Mesenteric fat pad (tissue), 1 donor: ENCODE results near the gene FAM117B. TPM values are rescaled to one million over a fixed set of nuclear protein-coding genes. Genes with fewer than 3 reads are reported as not detected.
"Not testable (repeated sequence)": the region's sequence is repeated elsewhere in the genome, so short reads cannot be mapped to it uniquely, and the experiment has no call there.

Experiments used
- DNase-seq: peaks from one replicate; pipeline ENCODE4 v3.0.0-alpha.2; 2020; ENCODE audit warnings: low spot score
- total RNA-seq: library from RNA; stranded (reverse); fragmentation: NEBNext Ultra II Directional; extraction: Animal tissue kit (Norgen Biotek cat#: 25700); gene quantifications from one replicate; pipeline ENCODE4 v1.2.1, GENCODE V29; 2021
- donor health status: DM: yes; HTN: yes; CAD: no.

Gene FAM117B
- total RNA-seq, 1 donor from 2014 or later = 3.3 TPM

DNA sequence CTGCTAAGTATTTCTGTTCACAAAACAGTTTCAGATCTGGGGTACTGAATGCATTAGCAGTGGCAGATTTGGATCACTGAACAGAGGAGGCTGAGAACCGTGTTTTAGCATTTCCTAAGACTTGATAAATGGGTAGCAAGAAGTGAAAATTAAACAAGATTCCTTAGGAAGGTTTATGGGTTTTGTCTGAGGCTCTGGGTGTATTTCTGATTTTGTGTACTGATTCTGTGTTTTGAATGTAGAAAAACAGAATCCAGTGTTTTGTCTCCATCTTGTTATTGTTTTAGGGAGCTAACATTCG lies 1.4 kb downstream of the FAM117B start:
- DNase-seq = no peak

GRCh38 chr2:202638721-202639120 lies 4.0 kb downstream of the FAM117B start:
- DNase-seq = no peak

- DNase-seq = no peak
These were observed 4.5 kb downstream of the FAM117B start for GRCh38 chr2:202639231-202639630.

DNA sequence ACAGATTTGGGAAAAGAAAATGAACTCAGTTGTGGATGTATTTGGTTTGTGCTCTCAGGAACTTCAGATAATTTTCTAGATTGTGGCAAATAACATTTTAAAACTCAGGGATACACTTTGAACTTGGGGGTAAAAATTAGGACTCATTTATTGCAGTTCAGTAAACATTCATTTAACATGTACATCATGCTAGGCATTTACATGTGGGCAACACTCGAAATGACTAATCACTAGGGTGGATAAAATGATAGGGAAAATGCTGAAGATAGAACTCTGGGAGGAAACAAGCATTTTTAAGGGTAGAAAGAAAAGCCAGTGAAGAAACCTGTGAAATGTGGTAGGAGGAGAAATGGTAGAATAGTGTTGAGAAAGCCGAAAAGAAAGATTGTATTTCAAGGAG lies 7.8 kb downstream of the FAM117B start:
- no peak for DNase-seq

GRCh38 chr2:202643012-202643858 lies 8.5 kb downstream of the FAM117B start:
- no peak for DNase-seq

DNA sequence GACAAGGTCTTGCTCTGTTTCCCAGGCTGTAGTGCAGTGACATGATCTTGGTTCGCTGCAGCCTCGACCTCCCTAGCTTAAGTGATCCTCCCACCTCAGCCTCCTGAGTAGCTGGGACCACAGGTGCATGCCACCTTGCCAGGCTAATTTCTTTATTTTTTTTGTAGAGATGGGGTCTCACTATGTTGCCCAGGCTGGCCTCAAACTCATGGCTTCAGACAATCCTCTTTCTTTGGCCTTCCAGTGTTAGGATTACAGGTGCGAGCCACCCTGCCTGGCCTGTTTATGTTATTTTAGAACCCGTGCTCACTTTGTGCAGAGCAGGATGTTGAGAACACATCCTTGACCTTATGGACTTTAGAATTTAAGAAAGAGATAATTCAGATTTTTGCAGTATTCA lies 17.4 kb downstream of the FAM117B start:
- DNase-seq = no peak

DNA sequence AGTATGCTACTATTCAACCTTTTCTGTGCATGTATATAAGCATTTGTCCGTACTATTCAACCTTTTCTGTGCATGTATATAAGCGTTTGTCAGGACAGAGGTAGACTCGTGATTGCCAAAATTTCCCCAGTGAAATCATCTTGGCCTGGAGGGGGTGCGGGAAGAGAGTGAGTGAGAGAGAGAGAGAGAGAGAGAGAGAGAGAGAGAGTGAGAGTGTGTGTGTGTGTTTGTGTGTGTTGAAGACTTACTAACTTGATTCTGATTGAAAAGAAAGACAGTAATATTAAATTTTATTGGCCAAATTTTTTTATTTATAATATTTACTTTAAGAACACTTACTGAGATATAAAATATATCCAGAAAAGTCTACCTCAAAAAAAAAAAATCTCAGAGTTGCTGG lies 19.1 kb downstream of the FAM117B start:
- DNase-seq = no peak

DNA sequence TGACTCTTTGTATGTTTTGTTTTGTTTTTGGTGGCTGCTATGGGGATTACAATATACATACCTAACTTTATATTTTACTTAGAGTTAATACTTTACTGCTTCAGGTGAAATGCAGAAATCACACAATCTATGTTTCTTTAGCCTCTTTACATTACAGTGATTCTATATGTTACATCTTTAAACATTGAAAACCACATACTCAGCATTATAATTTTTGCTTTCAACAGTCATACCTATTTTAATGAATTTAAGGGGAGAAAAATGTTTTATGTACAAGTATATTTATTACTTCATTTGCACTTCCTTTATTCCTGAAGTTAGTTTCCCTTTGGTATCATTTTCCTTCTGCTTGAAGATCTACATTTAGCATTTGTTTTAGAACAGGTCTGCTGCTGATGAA lies 23.1 kb downstream of the FAM117B start:
- no peak for DNase-seq

GRCh38 chr2:202660796-202661195 lies 26.0 kb downstream of the FAM117B start:
- no peak for DNase-seq

DNA sequence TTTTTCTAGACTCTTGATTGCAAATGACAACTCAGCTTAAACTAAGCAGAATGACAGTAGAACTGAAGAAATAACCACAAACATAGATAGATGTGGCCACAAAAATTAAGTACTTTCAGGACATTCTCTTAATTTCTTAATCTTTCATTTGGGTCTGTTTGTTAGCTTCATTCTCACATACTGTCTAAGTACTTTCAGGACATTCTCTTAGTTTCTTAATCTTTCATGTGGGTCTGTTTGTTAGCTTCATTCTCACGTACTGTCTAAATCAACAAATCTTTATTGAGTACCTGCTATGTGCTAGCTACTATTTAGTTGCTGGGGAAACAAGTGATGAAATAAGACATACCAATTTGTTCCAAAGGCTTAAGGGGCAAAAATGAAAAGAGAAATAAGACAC lies 35.1 kb downstream of the FAM117B start:
- no peak for DNase-seq

DNA sequence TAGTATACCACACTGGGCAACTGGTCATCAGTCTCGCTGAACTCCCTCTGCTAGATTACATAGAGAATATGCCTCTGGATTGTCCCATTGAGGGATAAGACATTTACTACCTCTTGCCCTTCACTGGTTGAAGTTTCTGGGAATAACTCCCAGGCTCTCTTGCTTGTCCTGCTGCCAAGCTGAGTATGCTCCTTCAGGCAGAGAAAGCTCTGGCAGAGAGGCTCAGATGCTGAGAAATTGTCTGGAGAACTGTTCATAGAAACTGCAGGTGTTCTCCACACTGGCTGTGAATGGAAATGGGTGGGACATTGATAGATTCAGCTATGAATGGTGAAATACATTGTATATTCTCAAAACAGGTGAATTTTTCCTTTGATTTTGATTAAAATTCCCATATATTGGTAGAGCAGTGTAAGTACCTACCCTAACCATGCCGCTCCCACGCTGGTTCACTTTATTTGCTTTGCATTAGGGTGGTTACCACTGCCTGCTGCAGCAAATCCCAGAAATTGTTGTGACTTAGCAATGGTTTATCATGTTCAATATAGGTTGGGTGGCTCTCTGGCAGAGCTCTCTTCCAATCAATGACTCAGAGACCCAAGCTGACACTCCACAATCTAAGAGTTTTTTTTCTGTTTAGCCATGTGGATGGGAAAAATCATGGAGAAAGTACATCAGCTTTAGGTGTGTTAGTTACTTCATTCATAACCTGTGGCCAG lies 36.7 kb downstream of the FAM117B start:
- no peak for DNase-seq

GRCh38 chr2:202675097-202675496 lies 40.3 kb downstream of the FAM117B start:
- DNase-seq = not testable (repeated sequence)

- no peak for DNase-seq
These were observed 45.2 kb downstream of the FAM117B start for GRCh38 chr2:202679980-202680379.

DNA sequence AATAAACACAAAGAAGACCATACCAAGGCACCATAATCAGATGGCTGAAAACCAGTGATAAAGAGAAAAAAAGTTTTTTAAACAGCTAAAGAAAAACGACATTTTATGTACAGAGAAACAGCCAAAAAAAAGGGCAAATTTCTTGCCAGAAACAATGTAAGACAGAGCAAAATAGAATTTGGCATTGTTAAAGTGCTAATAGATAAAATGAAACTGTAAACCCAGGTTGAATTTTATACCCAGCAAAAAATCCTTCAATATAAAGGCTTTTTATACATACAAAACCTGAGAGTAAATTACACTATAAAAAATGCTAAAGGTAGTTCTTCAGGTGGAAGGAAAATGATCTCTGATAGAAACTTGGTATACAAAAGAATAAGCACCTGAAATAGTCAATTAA lies 45.7 kb downstream of the FAM117B start:
- DNase-seq = no peak

- DNase-seq = no peak
These were observed 47.0 kb downstream of the FAM117B start for GRCh38 chr2:202681688-202682205.

DNA sequence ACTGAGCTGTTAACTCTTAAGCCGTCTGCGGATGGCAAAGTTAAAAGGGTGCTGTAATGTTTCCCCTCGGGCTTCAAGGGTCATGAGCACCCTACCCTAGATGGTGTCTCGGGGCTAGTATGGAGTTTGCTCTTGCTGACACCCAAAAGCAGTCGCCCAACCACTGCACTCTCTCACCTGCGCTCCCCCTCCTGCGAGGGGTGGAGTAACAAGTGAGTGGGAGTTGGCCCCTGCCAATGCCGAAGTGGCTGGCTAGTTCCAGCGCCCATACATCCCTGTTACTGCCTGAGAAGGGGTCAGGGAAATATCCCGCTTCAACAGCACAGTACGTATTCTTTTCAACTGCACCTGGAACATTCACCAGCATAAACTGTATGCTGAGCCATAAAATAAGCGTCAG lies 47.5 kb downstream of the FAM117B start:
- DNase-seq = no peak

DNA sequence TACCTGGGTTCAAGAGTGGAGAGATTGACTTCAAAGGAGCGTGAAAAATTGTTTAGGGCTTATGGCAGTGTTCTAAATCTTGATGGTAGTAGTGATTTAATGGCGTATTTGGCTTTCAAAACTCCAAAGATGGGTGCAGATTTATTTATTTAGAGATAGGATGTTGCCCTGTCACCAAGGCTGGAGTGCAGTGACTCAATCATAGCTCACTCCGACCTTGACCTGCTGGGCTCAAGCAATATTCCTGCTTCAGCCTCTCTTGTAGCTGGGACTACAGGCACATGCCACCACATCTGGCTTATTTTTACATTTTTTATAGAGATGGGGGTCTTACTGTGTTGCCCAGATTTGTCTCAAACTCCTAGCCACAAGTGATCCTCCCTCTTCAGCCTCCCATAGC lies 52.5 kb downstream of the FAM117B start:
- DNase-seq = no peak

DNA sequence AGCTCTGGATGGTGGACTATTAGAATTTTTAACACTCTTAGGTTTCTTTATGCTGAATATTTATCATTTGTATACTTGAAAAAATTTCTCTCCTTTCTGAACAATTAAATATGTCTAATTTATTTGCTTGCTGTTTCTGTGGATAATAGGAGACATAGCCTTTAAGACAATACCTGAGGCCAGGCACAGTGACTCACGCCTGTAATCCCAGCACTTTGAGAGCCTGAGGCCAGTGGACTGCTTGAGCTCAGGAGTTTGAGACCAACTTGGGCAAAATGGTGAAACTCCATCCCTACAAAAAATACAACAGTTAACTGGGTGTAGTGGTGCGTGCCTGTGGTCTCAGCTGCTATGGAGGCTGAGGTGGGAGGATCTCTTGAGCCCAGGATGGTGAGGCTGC lies 54.7 kb downstream of the FAM117B start:
- DNase-seq = no peak

- DNase-seq = no peak
These were observed 55.1 kb downstream of the FAM117B start for GRCh38 chr2:202689898-202690297.

DNA sequence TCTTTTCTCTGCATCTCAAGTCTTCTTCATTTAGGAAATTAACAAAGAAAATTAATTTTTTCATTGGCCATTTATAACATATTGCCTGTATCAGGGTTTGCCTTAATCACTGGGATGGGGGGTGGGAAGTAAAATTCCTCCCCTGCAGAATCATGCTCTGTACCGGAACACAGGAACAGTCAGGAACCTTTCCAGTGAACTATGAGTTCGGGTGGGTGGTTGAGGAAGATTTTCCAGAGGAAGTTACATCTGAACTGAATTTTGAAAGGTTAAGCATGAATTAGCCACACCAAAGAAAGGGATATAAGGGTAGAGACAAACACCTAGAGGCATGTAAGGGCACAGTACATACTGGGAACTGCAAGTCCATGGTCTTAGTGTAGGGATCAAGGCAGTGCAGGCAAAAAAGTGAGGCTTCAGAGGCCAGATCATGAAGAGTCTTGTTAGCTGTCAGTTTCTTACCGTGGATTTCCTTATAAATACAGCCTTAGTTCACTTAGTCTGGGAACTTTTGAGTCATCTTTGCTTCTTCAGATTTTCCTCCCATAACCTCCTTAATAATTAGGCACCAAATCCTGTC lies 55.6 kb downstream of the FAM117B start:
- DNase-seq = no peak

GRCh38 chr2:202693503-202693902 lies 58.7 kb downstream of the FAM117B start:
- no peak for DNase-seq

GRCh38 chr2:202695166-202695565 lies 60.4 kb downstream of the FAM117B start:
- DNase-seq = no peak
